ENCODE results near the gene CCL18. TPM values are rescaled to one million over a fixed set of nuclear protein-coding genes. Genes with fewer than 3 reads are reported as not detected.

CCL18 gene
- total RNA-seq, 1 experiment from 2014 or later, result not detected

DNA sequence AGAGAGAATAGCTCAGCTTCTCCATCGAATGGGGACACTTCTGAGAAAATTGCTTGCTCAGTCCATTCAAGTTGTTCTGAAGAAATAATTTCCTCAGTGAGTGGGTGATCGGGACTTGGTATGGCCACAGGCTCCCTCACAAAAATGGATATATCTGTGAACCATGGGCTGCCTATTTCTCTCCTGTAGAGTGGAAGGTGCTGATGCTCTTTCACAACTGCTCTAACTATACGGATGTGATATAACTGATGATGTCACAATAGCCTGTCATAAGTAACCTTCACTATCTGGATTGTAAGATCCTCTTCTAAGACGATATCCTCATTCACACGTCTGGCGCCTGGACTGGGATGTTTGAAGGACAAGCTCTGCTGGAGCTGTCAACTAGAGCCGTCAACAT, 4.7 kb upstream of the CCL18 start:
- H3K27me3 ChIP-seq (replicated peaks; ENCODE audit: insufficient read depth, low read depth, low read length, poor library complexity), result no peaks in the 10 kb centered on the region
- H3K4me1 ChIP-seq (ENCODE audit: insufficient read depth, low read length, poor library complexity, severe bottlenecking), result no peaks in the 10 kb centered on the region
- no peak for DNase-seq (ENCODE audit: low spot score)
- CTCF ChIA-PET, result no interaction called here
- no peak overlapping the region for H3K4me3 ChIP-seq (ENCODE audit: low read depth, low read length, poor library complexity, severe bottlenecking)
- no TSS peak for BruUV-seq (replicated peaks)
- intact Hi-C loops (cut with micrococcal nuclease; ENCODE audit: unreplicated experiment), result no loop called here
- no peak overlapping the region for H3K27ac ChIP-seq (ENCODE audit: low read depth, low read length, poor library complexity, severe bottlenecking)
- H3K36me3 ChIP-seq (ENCODE audit: insufficient read depth, low read length, poor library complexity, severe bottlenecking), result no peaks in the 10 kb centered on the region
- no peaks in the 10 kb centered on the region for H3K9me3 ChIP-seq (ENCODE audit: low read depth, low read length, poor library complexity, severe bottlenecking)
- POLR2A ChIA-PET (ENCODE audit: low non-redundant PET), result no interaction called here
- TF ChIP-seq, protein P1, sequence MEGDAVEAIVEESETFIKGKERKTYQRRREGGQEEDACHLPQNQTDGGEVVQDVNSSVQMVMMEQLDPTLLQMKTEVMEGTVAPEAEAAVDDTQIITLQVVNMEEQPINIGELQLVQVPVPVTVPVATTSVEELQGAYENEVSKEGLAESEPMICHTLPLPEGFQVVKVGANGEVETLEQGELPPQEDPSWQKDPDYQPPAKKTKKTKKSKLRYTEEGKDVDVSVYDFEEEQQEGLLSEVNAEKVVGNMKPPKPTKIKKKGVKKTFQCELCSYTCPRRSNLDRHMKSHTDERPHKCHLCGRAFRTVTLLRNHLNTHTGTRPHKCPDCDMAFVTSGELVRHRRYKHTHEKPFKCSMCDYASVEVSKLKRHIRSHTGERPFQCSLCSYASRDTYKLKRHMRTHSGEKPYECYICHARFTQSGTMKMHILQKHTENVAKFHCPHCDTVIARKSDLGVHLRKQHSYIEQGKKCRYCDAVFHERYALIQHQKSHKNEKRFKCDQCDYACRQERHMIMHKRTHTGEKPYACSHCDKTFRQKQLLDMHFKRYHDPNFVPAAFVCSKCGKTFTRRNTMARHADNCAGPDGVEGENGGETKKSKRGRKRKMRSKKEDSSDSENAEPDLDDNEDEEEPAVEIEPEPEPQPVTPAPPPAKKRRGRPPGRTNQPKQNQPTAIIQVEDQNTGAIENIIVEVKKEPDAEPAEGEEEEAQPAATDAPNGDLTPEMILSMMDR (conservative IDR thresholded peaks at IDR 0.05; ENCODE audit: low read depth, low read length), result no peak
- TF ChIP-seq EZH2 (IDR thresholded peaks at IDR 0.05; ENCODE audit: borderline replicate concordance, low read depth, low read length, poor library complexity, severe bottlenecking), result no peak

DNA sequence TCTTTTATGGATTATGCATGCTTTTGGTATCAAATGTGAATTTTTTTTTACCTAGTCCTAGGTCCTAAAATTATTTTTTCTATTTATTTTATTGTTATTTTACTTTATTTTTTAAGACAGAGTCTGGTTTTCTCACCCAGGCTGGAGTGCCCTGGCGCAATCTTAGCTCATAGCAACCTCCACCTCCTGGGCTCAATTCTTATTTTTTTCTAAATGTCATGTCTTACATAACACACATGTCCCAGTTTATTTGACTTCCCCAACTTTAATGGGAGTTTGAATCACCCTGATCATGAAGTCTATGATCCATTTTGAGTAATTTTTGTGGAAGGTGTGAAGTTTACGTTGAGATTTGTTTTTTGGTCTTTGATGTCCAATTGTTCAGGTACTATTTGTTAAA, 3.3 kb upstream of the CCL18 start:
- POLR2A ChIA-PET (ENCODE audit: low non-redundant PET), result no interaction called here
- Histone ChIP-seq H3K27ac (ENCODE audit: low read depth, low read length, poor library complexity, severe bottlenecking) (no peak overlapping the region), H3K4me3 (ENCODE audit: low read depth, low read length, poor library complexity, severe bottlenecking) (no peak overlapping the region), H3K36me3 (ENCODE audit: insufficient read depth, low read length, poor library complexity, severe bottlenecking) (no peaks in the 10 kb centered on the region), H3K27me3 (replicated peaks; ENCODE audit: insufficient read depth, low read depth, low read length, poor library complexity) (no peaks in the 10 kb centered on the region), H3K4me1 (ENCODE audit: insufficient read depth, low read length, poor library complexity, severe bottlenecking) (no peaks in the 10 kb centered on the region), H3K9me3 (ENCODE audit: low read depth, low read length, poor library complexity, severe bottlenecking) (no peaks in the 10 kb centered on the region)
- no TSS peak for BruUV-seq (replicated peaks)
- CTCF ChIA-PET, result no interaction called here
- no peak for DNase-seq (ENCODE audit: low spot score)
- TF ChIP-seq, protein P1 (conservative IDR thresholded peaks at IDR 0.05; ENCODE audit: low read depth, low read length), result no peak
- TF ChIP-seq EZH2 (IDR thresholded peaks at IDR 0.05; ENCODE audit: borderline replicate concordance, low read depth, low read length, poor library complexity, severe bottlenecking), result no peak
- intact Hi-C loops (cut with micrococcal nuclease; ENCODE audit: unreplicated experiment), result no loop called here

DNA sequence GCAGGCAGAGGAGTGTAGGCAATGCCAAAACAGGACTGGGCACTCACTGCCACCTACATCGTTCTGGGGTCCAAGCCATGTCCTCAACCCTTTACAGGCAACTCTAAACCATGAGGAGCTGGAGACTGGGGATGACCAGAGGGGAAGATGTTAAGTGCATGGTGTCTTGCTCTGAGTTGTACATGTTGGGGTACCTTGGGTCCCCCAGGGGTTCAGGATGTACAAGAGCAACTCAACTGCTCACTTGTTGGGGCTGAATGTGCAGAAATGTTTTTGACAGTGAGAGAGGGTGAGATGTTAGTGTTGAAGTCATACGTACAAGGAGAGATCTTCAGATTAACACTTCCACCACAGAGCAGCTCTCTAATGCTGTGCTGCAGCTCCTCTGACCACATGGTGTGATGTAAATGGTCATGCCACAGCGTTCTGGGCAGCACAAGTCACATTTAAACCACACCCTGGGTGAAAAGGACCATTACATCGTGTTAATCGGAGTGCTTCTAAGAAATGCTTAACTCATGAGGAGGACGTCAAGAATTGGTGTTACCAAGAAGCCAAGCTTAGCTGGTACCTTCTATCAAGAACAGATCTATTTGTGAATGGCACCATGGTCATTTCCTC, 2.4 kb downstream of the CCL18 start:
- CTCF ChIA-PET, result no interaction called here

More for the DNA sequence above, 2.4 kb downstream of the CCL18 start:
- BruUV-seq (replicated peaks), result no TSS peak
- no peaks in the 10 kb centered on the region for H3K27me3 ChIP-seq (replicated peaks; ENCODE audit: insufficient read depth, low read depth, low read length, poor library complexity)
- H3K4me1 ChIP-seq (ENCODE audit: insufficient read depth, low read length, poor library complexity, severe bottlenecking), result no peaks in the 10 kb centered on the region
- H3K36me3 ChIP-seq (ENCODE audit: insufficient read depth, low read length, poor library complexity, severe bottlenecking), result no peaks in the 10 kb centered on the region
- H3K4me3 ChIP-seq (ENCODE audit: low read depth, low read length, poor library complexity, severe bottlenecking), result no peak overlapping the region
- no peak for DNase-seq (ENCODE audit: low spot score)
- TF ChIP-seq, protein P1 (conservative IDR thresholded peaks at IDR 0.05; ENCODE audit: low read depth, low read length), result no peak
- no peak for TF ChIP-seq EZH2 (IDR thresholded peaks at IDR 0.05; ENCODE audit: borderline replicate concordance, low read depth, low read length, poor library complexity, severe bottlenecking)
- POLR2A ChIA-PET (ENCODE audit: low non-redundant PET), result no interaction called here
- H3K9me3 ChIP-seq (ENCODE audit: low read depth, low read length, poor library complexity, severe bottlenecking), result no peaks in the 10 kb centered on the region
- H3K27ac ChIP-seq (ENCODE audit: low read depth, low read length, poor library complexity, severe bottlenecking), result no peak overlapping the region
- intact Hi-C loops (cut with micrococcal nuclease; ENCODE audit: unreplicated experiment), result no loop called here

All from A673 (cell line).